Breast epithelium (tissue), 3 donors: Measurements from ENCODE around the gene SLC10A6.
A peak's percentile ranks its signal among the peaks of the same experiment; 100 is the strongest.

Experiments used
- POLR2A ChIP-seq: fragments of 450-650 bp; IDR thresholded peaks from one replicate; pipeline ENCODE4 v1.6.1; 2016; ENCODE audit warnings: antibody characterized with exemption, mild to moderate bottlenecking, moderate library complexity
- POLR2AphosphoS5 ChIP-seq, 3 donors: sonication (generic); formaldehyde crosslinking; IDR thresholded peaks; one replicate each; pipeline ENCODE4 v1.6.1; 2017; ENCODE audit warnings: antibody characterized with exemption in 3 of 3
- TF ChIP-seq, protein P1 (sequence below), 3 donors: fragments of 450-650 bp; IDR thresholded peaks; one replicate each; pipeline ENCODE4 v1.5.1; 2016 to 2017; ENCODE audit warnings: antibody characterized with exemption in 3 of 3, mild to moderate bottlenecking in 3 of 3, moderate library complexity in 3 of 3

DNA sequence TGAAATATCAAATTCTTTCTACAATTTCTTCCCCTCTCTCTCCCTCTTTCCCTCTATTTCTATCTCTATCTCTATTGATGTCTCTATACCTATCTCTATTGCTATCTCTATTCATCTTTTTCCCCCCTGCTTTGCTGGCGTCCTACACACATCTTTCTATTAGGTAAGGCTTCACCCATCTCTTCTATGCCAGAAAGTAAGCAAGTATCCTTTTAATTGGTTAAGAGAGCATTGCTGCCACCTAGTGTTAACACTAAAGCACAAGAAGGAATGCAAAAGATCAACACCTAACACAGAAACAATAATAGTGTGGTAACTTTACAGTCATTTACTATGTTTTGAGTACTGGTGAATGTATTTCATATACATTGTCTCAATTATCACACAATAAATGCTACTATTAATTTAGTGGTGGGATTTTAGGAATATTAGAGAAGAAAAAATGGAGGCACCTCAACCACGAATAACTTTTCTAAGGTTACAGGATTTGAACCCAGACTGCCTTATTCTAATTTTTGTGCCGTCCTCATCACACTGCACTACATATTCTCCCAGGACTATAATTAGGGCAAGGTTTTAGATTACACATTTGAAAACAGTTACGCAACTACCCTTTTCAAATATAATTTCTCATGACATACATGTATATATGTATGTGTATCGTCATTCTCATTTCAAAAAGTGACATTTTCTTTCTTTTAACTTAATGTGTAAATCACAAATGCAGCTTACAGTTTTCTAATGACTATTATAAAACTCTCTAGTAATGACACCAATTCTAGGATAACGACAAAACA is 46.7 kb upstream of the SLC10A6 start:
- TF ChIP-seq POLR2A (no peak), POLR2AphosphoS5 (IDR thresholded peaks at IDR 0.05) (no peak)
- TF ChIP-seq, protein P1, sequence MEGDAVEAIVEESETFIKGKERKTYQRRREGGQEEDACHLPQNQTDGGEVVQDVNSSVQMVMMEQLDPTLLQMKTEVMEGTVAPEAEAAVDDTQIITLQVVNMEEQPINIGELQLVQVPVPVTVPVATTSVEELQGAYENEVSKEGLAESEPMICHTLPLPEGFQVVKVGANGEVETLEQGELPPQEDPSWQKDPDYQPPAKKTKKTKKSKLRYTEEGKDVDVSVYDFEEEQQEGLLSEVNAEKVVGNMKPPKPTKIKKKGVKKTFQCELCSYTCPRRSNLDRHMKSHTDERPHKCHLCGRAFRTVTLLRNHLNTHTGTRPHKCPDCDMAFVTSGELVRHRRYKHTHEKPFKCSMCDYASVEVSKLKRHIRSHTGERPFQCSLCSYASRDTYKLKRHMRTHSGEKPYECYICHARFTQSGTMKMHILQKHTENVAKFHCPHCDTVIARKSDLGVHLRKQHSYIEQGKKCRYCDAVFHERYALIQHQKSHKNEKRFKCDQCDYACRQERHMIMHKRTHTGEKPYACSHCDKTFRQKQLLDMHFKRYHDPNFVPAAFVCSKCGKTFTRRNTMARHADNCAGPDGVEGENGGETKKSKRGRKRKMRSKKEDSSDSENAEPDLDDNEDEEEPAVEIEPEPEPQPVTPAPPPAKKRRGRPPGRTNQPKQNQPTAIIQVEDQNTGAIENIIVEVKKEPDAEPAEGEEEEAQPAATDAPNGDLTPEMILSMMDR (IDR thresholded peaks at IDR 0.05), result peak; percentile 72 to 84 (median 83)
